ELF-1 (cell line): ENCODE results near the gene GRIN2C.
A peak's percentile ranks its signal among the peaks of the same experiment; 100 is the strongest.
"Not testable (repeated sequence)": the region's sequence is repeated elsewhere in the genome, so short reads cannot be mapped to it uniquely, and the experiment has no call there.

Source experiments
- DNase-seq: peaks from one replicate; pipeline ENCODE4 v3.0.0-alpha.2; 2016; ENCODE audit warnings: low read depth, low spot score

Gene GRIN2C

GRCh38 chr17:74879308-74879707 lies 19.6 kb upstream of the GRIN2C start:
- DNase-seq, result no peak

GRCh38 chr17:74878658-74879057 lies 19.0 kb upstream of the GRIN2C start:
- DNase-seq, result no peak

- no peak for DNase-seq
These were observed 18.2 kb upstream of the GRIN2C start for GRCh38 chr17:74877592-74878548.

- peak; percentile 81 for DNase-seq
These were observed 16.4 kb upstream of the GRIN2C start for GRCh38 chr17:74875977-74876593.

- DNase-seq, result no peak
These were observed 15.7 kb upstream of the GRIN2C start for GRCh38 chr17:74875155-74875976.

- DNase-seq, result no peak
These were observed 14.9 kb upstream of the GRIN2C start for GRCh38 chr17:74874615-74875037.

GRCh38 chr17:74873874-74874614 lies 14.4 kb upstream of the GRIN2C start:
- no peak for DNase-seq

- DNase-seq, result peak; percentile 100
These were observed 13.6 kb upstream of the GRIN2C start for GRCh38 chr17:74873037-74873873.

- no peak for DNase-seq
These were observed 12.8 kb upstream of the GRIN2C start, which contains the start of gene FDXR for GRCh38 chr17:74872313-74873036. Gene FDXR, minus strand, starts transcription at chr17:74872994. Its CDS starts 50 bp downstream, at chr17:74872944.

- no peak for DNase-seq
These were observed 11.8 kb upstream of the GRIN2C start for GRCh38 chr17:74871356-74872076.

- no peak for DNase-seq
These were observed 10.8 kb upstream of the GRIN2C start for GRCh38 chr17:74870512-74870911.

- DNase-seq, result not testable (repeated sequence)
These were observed 10.3 kb upstream of the GRIN2C start for GRCh38 chr17:74870028-74870427.

- no peak for DNase-seq
These were observed 9.2 kb upstream of the GRIN2C start for GRCh38 chr17:74868908-74869255.

- no peak for DNase-seq
These were observed 8.7 kb upstream of the GRIN2C start for GRCh38 chr17:74868251-74868907.

- no peak for DNase-seq
These were observed 6.6 kb upstream of the GRIN2C start for GRCh38 chr17:74866198-74866835.

- no peak for DNase-seq
These were observed 6.0 kb upstream of the GRIN2C start for GRCh38 chr17:74865504-74866197.

GRCh38 chr17:74864866-74865395 lies 5.2 kb upstream of the GRIN2C start:
- DNase-seq, result peak; percentile 88
